Neuronal stem cell (in vitro differentiated cells): Measurements from ENCODE around the gene ATRN.

Source experiments
- DNase-seq: peaks from one replicate; pipeline ENCODE4 v3.0.0-alpha.2; 2013; ENCODE audit warnings: low spot score
- H2AFZ ChIP-seq: one replicate; pipeline ENCODE4 v1.6.1; 2013; ENCODE audit warnings: mild to moderate bottlenecking, low read length, inconsistent platforms
- H2AK5ac ChIP-seq: 2 replicates; pipeline ENCODE4 v1.6.1; 2013; ENCODE audit warnings: low read depth, mild to moderate bottlenecking, inconsistent platforms, low read length, moderate library complexity, mixed read lengths
- H2BK120ac ChIP-seq: 2 replicates; pipeline ENCODE4 v1.6.1; 2013; ENCODE audit warnings: low read depth, mild to moderate bottlenecking, inconsistent platforms, low read length, moderate library complexity, mixed read lengths
- H2BK12ac ChIP-seq: one replicate; pipeline ENCODE4 v1.6.1; 2013; ENCODE audit warnings: low read length, inconsistent platforms
- H2BK15ac ChIP-seq: 2 replicates; pipeline ENCODE4 v1.6.1; 2013; ENCODE audit warnings: mild to moderate bottlenecking, low read length, inconsistent platforms, mixed read lengths
- H2BK5ac ChIP-seq: one replicate; pipeline ENCODE4 v1.6.1; 2013; ENCODE audit warnings: inconsistent platforms, mild to moderate bottlenecking, low read length, moderate library complexity
- H3K14ac ChIP-seq: one replicate; pipeline ENCODE4 v1.6.1; 2013; ENCODE audit warnings: low read length, inconsistent platforms
- H3K18ac ChIP-seq: 2 replicates; pipeline ENCODE4 v1.6.1; 2013; ENCODE audit warnings: low read length, inconsistent platforms
- H3K23ac ChIP-seq: 2 replicates; pipeline ENCODE4 v1.6.1; 2013; ENCODE audit warnings: low read depth, mild to moderate bottlenecking, mixed read lengths, low read length, inconsistent platforms; ENCODE audit not compliant: poor library complexity
- H3K27ac ChIP-seq: replicated peaks from 3 replicates; pipeline ENCODE4 v1.5.1; 2013; ENCODE audit warnings: low read length, inconsistent platforms
- H3K27me3 ChIP-seq, 3 experiments: 2 replicates each; pipeline ENCODE4 v1.6.1; 2013; ENCODE audit warnings: low read length in 3 of 3, mild to moderate bottlenecking in 2 of 3, inconsistent platforms in 1 of 3, low read depth in 1 of 3, mixed read lengths in 1 of 3, moderate library complexity in 1 of 3; ENCODE audit not compliant: control insufficient read depth in 3 of 3, insufficient read depth in 3 of 3
- H3K36me3 ChIP-seq, 2 donors: replicated peaks in 1 of 2; 2 replicates each; pipeline ENCODE4 v1.6.1; 2013; ENCODE audit warnings: low read length in 2 of 2; ENCODE audit not compliant: control insufficient read depth in 2 of 2, insufficient read depth in 2 of 2
- H3K4ac ChIP-seq: 2 replicates; pipeline ENCODE4 v1.6.1; 2013; ENCODE audit warnings: inconsistent platforms, mild to moderate bottlenecking, low read length, moderate library complexity
- H3K4me1 ChIP-seq, 2 donors: 1 replicate in 1 of 2; 2 replicates in 1 of 2; pipeline ENCODE4 v1.6.1; 2013; ENCODE audit warnings: low read length in 2 of 2, low read depth in 1 of 2; ENCODE audit not compliant: control insufficient read depth in 2 of 2, insufficient read depth in 1 of 2
- H3K4me2 ChIP-seq: one replicate; pipeline ENCODE4 v1.6.1; 2013; ENCODE audit warnings: mild to moderate bottlenecking, low read length, inconsistent platforms; ENCODE audit not compliant: insufficient read depth, poor library complexity, severe bottlenecking
- H3K4me3 ChIP-seq, 2 donors: 2 replicates each; pipeline ENCODE4 v1.5.1; 2013; ENCODE audit warnings: low read length in 2 of 2, mild to moderate bottlenecking in 2 of 2, inconsistent platforms in 1 of 2, moderate library complexity in 1 of 2
- H3K79me1 ChIP-seq: one replicate; pipeline ENCODE4 v1.6.1; 2013; ENCODE audit warnings: low read depth, mild to moderate bottlenecking, inconsistent platforms, low read length, moderate library complexity
- H3K9ac ChIP-seq: one replicate; pipeline ENCODE4 v1.6.1; 2013; ENCODE audit warnings: mild to moderate bottlenecking, low read depth, low read length, inconsistent platforms; ENCODE audit not compliant: poor library complexity
- H3K9me3 ChIP-seq, 2 donors: replicated peaks in 1 of 2; 2 replicates each; pipeline versions ENCODE3 to v1.6.1; 2013; ENCODE audit warnings: low read length in 2 of 2, mild to moderate bottlenecking in 2 of 2, inconsistent platforms in 1 of 2, low read depth in 1 of 2, mixed read lengths in 1 of 2, moderate library complexity in 1 of 2; ENCODE audit not compliant: control insufficient read depth in 2 of 2, insufficient read depth in 1 of 2
- H4K8ac ChIP-seq: one replicate; pipeline ENCODE4 v1.6.1; 2013; ENCODE audit warnings: low read depth, mild to moderate bottlenecking, inconsistent platforms, low read length, moderate library complexity
- H4K91ac ChIP-seq: one replicate; pipeline ENCODE4 v1.6.1; 2013; ENCODE audit warnings: low read length, low read depth, mild to moderate bottlenecking, inconsistent platforms; ENCODE audit not compliant: poor library complexity
- WGBS, 2 donors: extraction: QIAGEN DNeasy Blood & Tissue Kit; methylation state at CpG; one replicate each; pipeline ENCODE4 v1.1.7; 2013; ENCODE audit warnings: missing lambda C conversion rate in 2 of 2, mixed read lengths in 1 of 2; ENCODE audit not compliant: insufficient read length in 2 of 2, insufficient replicate concordance in 1 of 2; ENCODE audit errors: extremely low coverage in 2 of 2; 5-methylcytosine and 5-hydroxymethylcytosine counted together

ATRN gene

DNA sequence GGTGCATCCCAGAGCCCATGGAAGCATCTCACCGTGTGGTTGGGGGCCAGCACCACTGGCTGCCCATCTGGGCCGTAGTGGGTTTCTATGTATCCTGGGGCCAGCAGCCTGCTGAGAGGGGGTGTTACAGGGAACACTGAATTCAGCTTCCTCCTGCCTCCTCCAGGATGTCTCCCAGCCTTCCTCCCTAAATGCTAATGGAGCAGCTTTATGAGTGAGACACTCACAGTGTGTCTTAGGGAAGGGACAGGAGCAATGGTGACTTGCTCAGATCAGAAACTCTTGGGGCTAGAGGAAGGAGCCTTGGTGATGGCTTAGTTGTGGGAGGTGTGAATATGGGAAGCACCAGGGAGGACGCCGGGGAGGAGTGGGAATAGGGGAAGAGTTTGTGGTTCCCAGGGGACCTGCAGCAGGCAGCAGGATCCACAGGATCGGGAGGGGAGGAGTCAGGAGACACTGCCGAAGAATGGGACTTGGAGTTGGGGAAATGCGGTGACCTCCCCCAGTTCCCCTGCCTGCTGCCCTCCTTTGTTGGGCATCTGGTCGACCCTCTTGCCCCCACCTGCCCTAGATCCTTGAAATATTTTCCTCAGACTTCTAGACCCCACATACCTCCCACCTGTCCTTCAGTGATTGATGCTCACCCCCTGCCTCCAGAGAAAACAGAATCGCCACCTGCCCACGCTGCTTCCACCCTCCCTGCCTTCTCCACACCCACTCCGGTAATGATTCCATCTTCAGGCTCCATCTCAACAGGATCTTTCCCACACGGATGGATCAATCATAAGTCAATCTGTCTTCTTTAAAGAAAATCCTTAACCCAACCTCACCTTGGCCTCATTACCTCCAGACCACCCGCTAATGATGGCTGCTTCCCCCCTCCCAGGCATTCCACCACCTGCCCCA lies 204.4 kb downstream of the ATRN start:
- Histone ChIP-seq H3K9me3 (no peaks in the 10 kb centered on the region), H2BK120ac (no peak overlapping the region), H2BK5ac (no peak overlapping the region), H3K4ac (no peak overlapping the region), H3K23ac (no peak overlapping the region), H4K91ac (no peak overlapping the region), H3K14ac (no peak overlapping the region), H3K18ac (no peak overlapping the region), H3K4me3 (no peak overlapping the region), H3K27ac (no peak overlapping the region), H3K79me1 (no peaks in the 10 kb centered on the region), H2BK12ac (no peak overlapping the region), H3K9ac (no peak overlapping the region), H2BK15ac (no peak overlapping the region), H3K27me3 (peaks cover 5 to 88% (median 41%) of the 10 kb centered on the region in 3 experiments), H2AFZ (no peak overlapping the region), H3K4me2 (no peak overlapping the region), H4K8ac (no peak overlapping the region), H2AK5ac (peak overlapping the region; percentile 88), H3K36me3 (no peaks in the 10 kb centered on the region), H3K4me1 (peaks cover 0 to 7% of the 10 kb centered on the region in 2 donors)
- WGBS, 2 donors: no CpG with 5 or more reads among the region's 13 CpGs
- DNase-seq: no peak

DNA sequence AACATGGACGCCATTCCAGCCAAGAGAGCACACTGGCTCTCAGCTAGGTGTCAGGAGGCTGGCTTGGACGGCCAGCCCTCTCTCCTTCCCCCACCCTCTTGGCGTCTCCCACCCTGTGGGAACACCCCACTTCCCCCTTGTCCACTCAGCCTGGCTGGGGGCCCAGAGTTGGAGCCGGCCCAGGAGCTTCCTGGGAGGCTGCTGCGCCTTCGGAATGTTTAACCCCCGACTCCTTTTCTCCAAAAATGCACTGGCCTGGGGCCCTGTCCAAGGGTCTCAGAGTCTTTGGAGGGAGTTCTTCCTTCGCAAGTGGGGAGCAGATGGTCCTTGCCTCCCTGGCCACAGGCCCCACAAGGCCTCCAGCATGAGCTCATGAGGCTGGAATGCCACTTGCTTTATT lies 206.9 kb downstream of the ATRN start:
- H3K79me1 ChIP-seq: peaks cover 3% of the 10 kb centered on the region
- no peak overlapping the region for H3K9ac ChIP-seq
- no peak overlapping the region for H3K4me3 ChIP-seq
- H3K27me3 ChIP-seq: peaks cover 5 to 86% (median 37%) of the 10 kb centered on the region in 3 experiments
- H2AK5ac ChIP-seq: peak overlapping the region; percentile 9
- H3K14ac ChIP-seq: no peak overlapping the region
- no peak overlapping the region for H3K4ac ChIP-seq
- no peak for DNase-seq
- H3K23ac ChIP-seq: no peak overlapping the region
- peaks cover 5 to 18% of the 10 kb centered on the region in 2 donors for H3K4me1 ChIP-seq
- no peak overlapping the region for H4K91ac ChIP-seq
- H2AFZ ChIP-seq: peak overlapping the region; percentile 71
- no CpG with 5 or more reads among the region's 8 CpGs for WGBS, 2 donors
- no peak overlapping the region for H3K27ac ChIP-seq
- H2BK5ac ChIP-seq: no peak overlapping the region
- no peaks in the 10 kb centered on the region for H3K36me3 ChIP-seq
- H2BK120ac ChIP-seq: no peak overlapping the region
- no peak overlapping the region for H4K8ac ChIP-seq
- H3K9me3 ChIP-seq: no peaks in the 10 kb centered on the region
- H3K4me2 ChIP-seq: no peak overlapping the region
- H2BK15ac ChIP-seq: peak overlapping the region; percentile 38
- H3K18ac ChIP-seq: peak overlapping the region; percentile 55
- no peak overlapping the region for H2BK12ac ChIP-seq

DNA sequence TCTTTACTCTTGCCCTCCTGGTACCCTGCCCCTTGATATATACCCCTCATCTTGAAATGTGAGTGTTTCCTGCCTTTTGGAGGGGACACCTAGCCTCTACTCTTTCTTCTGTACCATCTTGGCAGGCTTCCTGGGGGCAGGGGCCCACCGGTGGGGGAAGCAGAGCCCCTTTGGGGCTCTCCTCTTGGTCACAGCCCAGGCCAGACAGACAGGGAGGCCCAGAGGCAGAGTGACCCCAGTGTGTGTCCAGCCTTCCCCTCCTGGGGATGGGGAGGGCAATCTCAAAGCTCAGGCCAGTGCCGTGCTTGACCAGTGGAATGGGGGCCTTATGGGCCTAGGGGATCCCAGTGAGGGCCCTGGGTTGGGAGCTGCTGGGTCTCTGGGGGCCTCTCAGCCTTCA lies 207.4 kb downstream of the ATRN start:
- Histone ChIP-seq H3K27me3 (peaks cover under 1 to 84% (median 33%) of the 10 kb centered on the region in 3 experiments), H2AK5ac (no peak overlapping the region), H2BK5ac (no peak overlapping the region), H3K9ac (no peak overlapping the region), H3K27ac (no peak overlapping the region), H4K91ac (no peak overlapping the region), H4K8ac (no peak overlapping the region), H3K4ac (no peak overlapping the region), H2BK15ac (peak overlapping the region; percentile 49), H3K18ac (no peak overlapping the region), H3K79me1 (peaks cover 3% of the 10 kb centered on the region), H3K9me3 (no peaks in the 10 kb centered on the region), H3K4me2 (no peak overlapping the region), H2AFZ (peak overlapping the region; percentile 71), H3K4me1 (peaks cover 5 to 16% of the 10 kb centered on the region in 2 donors), H2BK120ac (no peak overlapping the region), H2BK12ac (no peak overlapping the region), H3K23ac (no peak overlapping the region), H3K14ac (no peak overlapping the region), H3K36me3 (no peaks in the 10 kb centered on the region), H3K4me3 (no peak overlapping the region)
- DNase-seq: no peak
- WGBS, 2 donors: no CpG with 5 or more reads among the region's 2 CpGs

DNA sequence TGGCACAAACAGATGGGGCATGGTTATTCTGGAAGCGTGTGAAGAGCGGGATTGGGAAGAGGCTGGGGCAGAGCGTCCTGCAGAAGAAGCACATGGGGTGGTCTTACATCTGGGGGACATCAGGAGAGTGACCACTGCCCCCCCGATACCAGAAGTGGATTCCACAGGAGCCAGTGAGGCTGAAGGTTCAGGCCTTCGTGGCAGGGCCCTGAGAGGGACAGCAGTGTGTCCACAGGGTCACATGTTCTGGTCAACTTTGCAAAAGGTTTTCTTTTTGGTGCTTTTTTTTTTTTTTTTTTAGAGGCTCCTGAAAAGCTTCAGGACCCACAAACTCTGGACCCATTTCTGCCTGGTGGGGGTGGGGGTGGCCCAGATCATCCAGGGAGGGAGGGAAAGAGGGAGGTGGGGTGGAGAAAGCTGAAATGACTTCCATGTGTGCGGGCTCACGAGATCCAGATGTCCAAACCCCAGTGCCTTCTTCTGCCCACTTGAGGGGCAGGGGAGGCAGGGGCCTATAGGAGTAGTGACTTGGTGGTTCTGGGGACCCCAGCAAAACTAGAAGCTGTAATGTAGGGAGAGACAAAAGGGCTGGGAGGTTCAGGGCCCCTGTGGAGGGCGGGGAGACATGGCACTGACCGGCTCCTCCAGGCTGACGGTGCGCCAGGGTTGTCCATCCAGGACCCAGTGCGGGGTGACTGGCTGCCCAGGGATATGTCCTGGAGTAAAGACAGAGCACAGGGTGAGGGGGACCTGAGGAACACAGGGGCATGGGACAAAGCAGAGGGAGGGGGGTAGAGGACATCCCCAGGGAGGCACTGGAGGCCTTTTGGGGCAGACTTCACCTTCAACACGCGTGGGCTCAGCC lies 208.3 kb downstream of the ATRN start:
- Histone ChIP-seq H2BK5ac (no peak overlapping the region), H3K23ac (no peak overlapping the region), H3K9ac (peak overlapping the region; percentile 12), H3K14ac (no peak overlapping the region), H3K27ac (no peak overlapping the region), H2AFZ (no peak overlapping the region), H3K4me2 (no peak overlapping the region), H3K9me3 (no peaks in the 10 kb centered on the region), H4K8ac (no peak overlapping the region), H3K36me3 (no peaks in the 10 kb centered on the region), H2BK12ac (no peak overlapping the region), H3K27me3 (peaks cover 0 to 82% (median 26%) of the 10 kb centered on the region in 3 experiments), H3K4ac (no peak overlapping the region), H3K18ac (peak overlapping the region; percentile 65), H3K79me1 (peaks cover 3% of the 10 kb centered on the region), H4K91ac (no peak overlapping the region), H3K4me1 (peaks cover 5 to 16% of the 10 kb centered on the region in 2 donors), H2AK5ac (peak overlapping the region; percentile 66), H2BK15ac (peak overlapping the region; percentile 49), H3K4me3 (no peak overlapping the region), H2BK120ac (no peak overlapping the region)
- no peak for DNase-seq
- WGBS, 2 donors: no CpG with 5 or more reads among the region's 14 CpGs
